Stimulated activated naive CD8-positive, alpha-beta T cell treated with anti-CD3 and anti-CD28 coated beads, Interleukin-15, Interleukin-2, amounts not matched to agents 100 ng/mL and 50 ng/mL, for 24 hours (primary cell): ENCODE measurements around the gene CCDC12.

Experiments used
- H3K27ac Mint-ChIP-seq: one replicate; pipeline ENCODE4 v1.8.0; 2021; ENCODE audit warnings: mild to moderate bottlenecking, mixed read lengths
- H3K27me3 Mint-ChIP-seq: one replicate; pipeline ENCODE4 v1.8.0; 2021; ENCODE audit warnings: mixed read lengths
- H3K36me3 Mint-ChIP-seq: one replicate; pipeline ENCODE4 v1.8.0; 2021; ENCODE audit warnings: low read depth, mixed read lengths
- H3K4me1 Mint-ChIP-seq: one replicate; pipeline ENCODE4 v1.8.0; 2021; ENCODE audit warnings: low read depth, mixed read lengths
- H3K4me3 Mint-ChIP-seq: one replicate; pipeline ENCODE4 v1.8.0; 2021; ENCODE audit warnings: mild to moderate bottlenecking, mixed read lengths
- H3K9me3 Mint-ChIP-seq: one replicate; pipeline ENCODE4 v1.8.0; 2021; ENCODE audit warnings: mixed read lengths

Gene CCDC12

GRCh38 chr3:47010910-47011309, 34.4 kb upstream of the CCDC12 start:
- Mint-ChIP-seq H3K36me3 (peaks cover 9% of the 10 kb centered on the region), H3K4me1 (peaks cover 8% of the 10 kb centered on the region), H3K9me3 (no peaks in the 10 kb centered on the region), H3K4me3 (no peak overlapping the region), H3K27ac (no peak overlapping the region), H3K27me3 (no peaks in the 10 kb centered on the region)

GRCh38 chr3:47010111-47010712, 33.7 kb upstream of the CCDC12 start:
- no peaks in the 10 kb centered on the region for H3K27me3 Mint-ChIP-seq
- H3K4me3 Mint-ChIP-seq: peak overlapping the region; percentile 66
- peaks cover 11% of the 10 kb centered on the region for H3K36me3 Mint-ChIP-seq
- H3K4me1 Mint-ChIP-seq: peaks cover 8% of the 10 kb centered on the region
- no peaks in the 10 kb centered on the region for H3K9me3 Mint-ChIP-seq
- H3K27ac Mint-ChIP-seq: peak overlapping the region; percentile 67

- Mint-ChIP-seq H3K36me3 (peaks cover 11% of the 10 kb centered on the region), H3K9me3 (no peaks in the 10 kb centered on the region), H3K27me3 (no peaks in the 10 kb centered on the region), H3K27ac (peak overlapping the region; percentile 67), H3K4me1 (peaks cover 8% of the 10 kb centered on the region), H3K4me3 (peak overlapping the region; percentile 66)
Measured at GRCh38 chr3:47009225-47010110, 32.9 kb upstream of the CCDC12 start.

GRCh38 chr3:47008851-47009224, 32.3 kb upstream of the CCDC12 start:
- Mint-ChIP-seq H3K27ac (no peak overlapping the region), H3K4me1 (peaks cover 8% of the 10 kb centered on the region), H3K9me3 (no peaks in the 10 kb centered on the region), H3K36me3 (peaks cover 18% of the 10 kb centered on the region), H3K4me3 (no peak overlapping the region), H3K27me3 (no peaks in the 10 kb centered on the region)

- Mint-ChIP-seq H3K9me3 (no peaks in the 10 kb centered on the region), H3K4me1 (peaks cover 8% of the 10 kb centered on the region), H3K36me3 (peaks cover 21% of the 10 kb centered on the region), H3K27ac (no peak overlapping the region), H3K4me3 (no peak overlapping the region), H3K27me3 (no peaks in the 10 kb centered on the region)
Measured at GRCh38 chr3:47008234-47008796, 31.8 kb upstream of the CCDC12 start.

GRCh38 chr3:47007482-47008233, 31.1 kb upstream of the CCDC12 start:
- Mint-ChIP-seq H3K27ac (no peak overlapping the region), H3K9me3 (no peaks in the 10 kb centered on the region), H3K36me3 (peaks cover 21% of the 10 kb centered on the region), H3K4me1 (peaks cover 8% of the 10 kb centered on the region), H3K27me3 (no peaks in the 10 kb centered on the region), H3K4me3 (no peak overlapping the region)

GRCh38 chr3:47007001-47007400, 30.5 kb upstream of the CCDC12 start:
- Mint-ChIP-seq H3K4me3 (no peak overlapping the region), H3K27ac (no peak overlapping the region)

GRCh38 chr3:47006145-47006651, 29.7 kb upstream of the CCDC12 start:
- no peak overlapping the region for H3K27ac Mint-ChIP-seq

More at GRCh38 chr3:47007001-47007400, 30.5 kb upstream of the CCDC12 start:
- Mint-ChIP-seq H3K36me3 (peaks cover 21% of the 10 kb centered on the region), H3K9me3 (no peaks in the 10 kb centered on the region), H3K27me3 (no peaks in the 10 kb centered on the region), H3K4me1 (peaks cover 8% of the 10 kb centered on the region)

GRCh38 chr3:47005212-47006144, 28.9 kb upstream of the CCDC12 start:
- H3K9me3 Mint-ChIP-seq: no peaks in the 10 kb centered on the region
- peaks cover 21% of the 10 kb centered on the region for H3K36me3 Mint-ChIP-seq
- no peak overlapping the region for H3K4me3 Mint-ChIP-seq
- H3K27me3 Mint-ChIP-seq: no peaks in the 10 kb centered on the region
- H3K27ac Mint-ChIP-seq: no peak overlapping the region
- H3K4me1 Mint-ChIP-seq: peaks cover 8% of the 10 kb centered on the region

More at GRCh38 chr3:47006145-47006651, 29.7 kb upstream of the CCDC12 start:
- H3K4me3 Mint-ChIP-seq: no peak overlapping the region
- no peaks in the 10 kb centered on the region for H3K9me3 Mint-ChIP-seq
- no peaks in the 10 kb centered on the region for H3K27me3 Mint-ChIP-seq
- peaks cover 21% of the 10 kb centered on the region for H3K36me3 Mint-ChIP-seq
- peaks cover 8% of the 10 kb centered on the region for H3K4me1 Mint-ChIP-seq

- Mint-ChIP-seq H3K27me3 (no peaks in the 10 kb centered on the region), H3K27ac (no peak overlapping the region), H3K9me3 (no peaks in the 10 kb centered on the region), H3K4me1 (peaks cover 6% of the 10 kb centered on the region), H3K4me3 (no peak overlapping the region), H3K36me3 (peaks cover 21% of the 10 kb centered on the region)
Measured at GRCh38 chr3:47004369-47005211, 28.0 kb upstream of the CCDC12 start.

GRCh38 chr3:47003461-47004368, 27.2 kb upstream of the CCDC12 start:
- Mint-ChIP-seq H3K27me3 (no peaks in the 10 kb centered on the region), H3K27ac (no peak overlapping the region), H3K9me3 (no peaks in the 10 kb centered on the region), H3K36me3 (peaks cover 21% of the 10 kb centered on the region), H3K4me3 (no peak overlapping the region), H3K4me1 (peaks cover 3% of the 10 kb centered on the region)

- H3K36me3 Mint-ChIP-seq: peaks cover 27% of the 10 kb centered on the region
- H3K4me1 Mint-ChIP-seq: peaks cover 3% of the 10 kb centered on the region
- H3K4me3 Mint-ChIP-seq: no peak overlapping the region
- no peak overlapping the region for H3K27ac Mint-ChIP-seq
- no peaks in the 10 kb centered on the region for H3K9me3 Mint-ChIP-seq
- no peaks in the 10 kb centered on the region for H3K27me3 Mint-ChIP-seq
Measured at GRCh38 chr3:47003056-47003410, 26.5 kb upstream of the CCDC12 start.
